NOMO-1 treated with dmso at 0.1 percent for 144 hours (cell line): ENCODE measurements around the gene RIN3.

Experiments used
- DNase-seq: peaks from one replicate; lab custom pipeline; 2025; ENCODE audit not compliant: unreplicated experiment; lab: John Stamatoyannopoulos, UW

The RIN3 gene

DNA sequence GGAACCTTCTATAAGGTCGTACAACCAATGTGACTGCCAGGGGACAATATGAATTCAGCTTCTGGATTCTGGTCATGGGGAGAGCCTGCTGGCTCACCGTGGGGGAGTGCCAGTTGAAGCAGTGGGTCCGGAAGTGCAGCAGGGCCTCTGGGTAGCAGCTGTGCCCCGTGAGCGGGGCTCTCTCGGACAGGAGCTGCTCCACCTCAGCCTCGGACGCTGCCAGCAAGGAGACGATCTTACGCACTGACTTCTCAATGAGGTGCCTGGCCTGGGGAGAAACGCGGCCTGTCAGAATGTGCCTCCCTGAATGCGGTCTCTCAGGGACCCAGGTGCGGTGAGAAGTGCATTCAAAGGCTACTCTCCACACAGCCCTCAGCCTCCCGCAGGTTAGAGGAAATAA lies 192.8 kb downstream of the RIN3 start:
- DNase-seq, result no peak

DNA sequence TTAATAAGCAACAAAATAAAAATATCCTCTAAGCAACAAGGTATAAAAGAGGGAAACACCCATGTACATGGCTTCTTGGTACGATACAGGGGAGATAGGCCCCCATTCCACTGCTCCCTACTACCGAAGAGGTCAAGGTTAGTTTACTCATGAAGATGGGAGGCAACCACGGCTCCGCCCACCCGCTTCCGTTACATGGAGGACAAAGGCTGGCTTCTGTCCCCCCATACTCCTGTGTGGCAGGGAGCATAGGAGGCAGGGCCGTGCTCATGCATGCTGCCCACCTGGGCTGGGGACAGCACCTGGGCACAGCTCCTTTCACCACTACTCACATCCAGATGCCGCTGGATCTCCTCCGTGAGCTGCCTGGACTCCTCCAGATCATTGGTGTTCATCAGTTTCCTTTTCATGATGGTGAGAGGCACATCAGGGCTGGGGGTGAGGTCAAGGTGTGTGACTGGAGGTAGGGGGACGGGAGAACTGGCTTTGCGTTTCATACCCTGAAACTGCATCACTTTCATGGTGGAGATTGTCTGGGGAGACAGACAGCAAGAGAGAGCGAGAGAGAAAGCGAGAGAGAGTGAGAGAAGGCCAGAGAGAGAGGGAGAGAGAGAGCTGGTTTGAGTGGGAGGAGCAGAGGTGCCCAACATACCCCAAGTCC lies 195.9 kb downstream of the RIN3 start:
- DNase-seq, result no peak

DNA sequence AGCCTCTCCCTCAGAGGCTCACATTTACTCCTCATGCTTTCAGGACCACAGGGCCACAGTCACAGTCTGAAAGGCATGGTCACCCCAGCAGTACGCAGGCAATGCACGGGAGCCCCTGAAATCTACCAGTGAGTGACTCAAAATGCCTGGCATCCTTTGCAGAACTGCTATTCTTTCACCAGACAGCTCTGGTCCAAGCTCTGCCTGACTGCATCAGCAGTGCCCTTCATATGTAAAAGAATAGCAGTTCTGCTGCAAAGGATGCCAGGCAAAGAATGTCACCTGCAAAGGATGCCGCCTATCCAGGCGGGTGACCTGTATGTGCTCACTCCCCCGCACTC lies 196.4 kb downstream of the RIN3 start:
- no peak for DNase-seq

DNA sequence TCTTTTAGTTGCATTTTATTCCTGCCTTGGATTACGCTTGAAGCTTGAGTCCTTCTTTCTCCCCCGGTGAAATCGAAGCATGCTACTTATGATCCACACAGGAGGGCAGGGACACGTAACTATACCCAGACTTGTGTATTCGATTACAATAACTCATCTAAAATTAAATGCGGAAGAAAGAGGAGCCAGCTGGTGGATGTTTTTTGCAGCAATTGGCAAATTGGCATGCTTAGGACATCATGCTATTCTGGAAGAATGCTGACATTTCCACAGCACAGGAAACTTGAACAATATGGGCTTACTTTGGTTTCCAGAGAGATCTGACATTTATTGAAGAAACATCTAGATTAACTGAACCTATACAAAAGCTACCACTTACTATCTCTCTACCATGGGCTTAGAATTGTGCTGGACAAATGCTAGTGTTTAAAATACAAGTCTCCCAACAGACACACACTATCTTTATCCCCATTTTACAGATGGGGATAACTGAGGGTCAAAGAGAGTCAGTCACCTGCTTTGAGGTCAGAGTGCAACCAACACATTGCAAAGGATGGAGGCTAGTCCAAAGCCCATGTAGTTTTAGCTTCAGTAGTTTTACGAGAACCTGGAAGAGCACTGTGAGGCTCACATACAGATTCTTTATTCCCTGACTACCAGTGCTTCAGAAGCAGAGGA lies 198.5 kb downstream of the RIN3 start:
- no peak for DNase-seq

DNA sequence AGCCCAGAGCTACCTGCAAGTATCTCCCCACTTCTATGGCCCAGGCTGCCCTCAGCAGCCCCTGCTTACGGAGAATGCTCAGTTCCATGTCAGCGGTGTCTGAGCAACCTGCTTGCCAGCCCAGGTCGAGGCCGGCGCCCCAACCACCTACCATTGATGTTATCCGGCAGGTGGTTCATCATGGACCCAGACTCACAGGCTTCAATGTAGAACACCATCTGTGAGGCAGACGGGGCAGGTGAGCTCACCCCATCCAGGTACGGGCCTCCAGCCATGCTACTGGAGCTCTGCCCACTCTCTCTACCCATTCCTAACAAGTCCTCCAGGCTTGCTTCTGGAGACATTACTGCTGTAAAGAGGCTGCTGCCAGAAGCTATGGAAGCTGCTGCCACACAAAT lies 199.1 kb downstream of the RIN3 start:
- no peak for DNase-seq

DNA sequence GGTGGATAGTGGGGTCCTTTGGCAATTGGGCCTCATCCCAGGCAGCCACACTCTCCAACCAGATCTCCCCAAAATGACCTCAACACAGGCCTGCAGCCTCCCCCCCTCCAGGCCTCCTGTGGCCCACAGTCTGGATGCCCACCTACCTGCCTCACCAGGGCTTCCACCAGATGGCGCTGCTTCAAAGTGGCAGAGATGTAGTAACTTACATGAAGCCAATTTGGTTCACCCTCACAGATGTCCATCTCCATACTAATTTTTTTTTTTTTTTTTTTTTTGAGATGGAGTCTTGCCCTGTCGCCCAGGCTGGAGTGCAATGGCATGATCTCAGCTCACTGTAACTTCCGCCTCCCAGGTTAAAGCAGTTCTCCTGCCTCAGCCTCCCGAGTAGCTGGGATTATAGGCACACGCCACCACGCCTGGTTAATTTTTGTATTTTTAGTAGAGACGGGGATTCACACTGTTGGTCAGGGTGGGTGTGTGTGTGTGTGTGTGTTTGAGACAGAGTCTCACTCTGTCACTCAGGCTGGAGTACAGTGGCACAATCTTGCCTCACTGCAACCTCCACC lies 201.2 kb downstream of the RIN3 start:
- DNase-seq, result peak; percentile 11

DNA sequence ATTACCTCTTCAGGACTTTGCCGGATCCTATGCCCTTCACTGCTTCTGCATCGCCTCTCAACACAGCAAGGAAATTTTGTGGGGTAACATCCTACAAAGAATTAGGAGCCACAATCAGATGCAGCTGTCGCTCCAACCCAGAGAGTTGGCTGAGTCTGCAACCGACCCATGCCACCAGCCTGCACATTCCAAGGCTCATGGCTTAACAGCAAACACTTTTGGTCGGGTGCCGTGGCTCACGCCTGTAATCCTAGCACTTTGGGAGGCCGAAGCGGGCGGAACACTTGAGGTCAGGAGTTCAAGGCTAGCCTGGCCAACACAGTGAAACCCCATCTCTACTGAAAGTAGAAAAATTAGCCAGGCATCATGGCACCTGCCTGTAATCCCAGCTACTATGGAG lies 202.6 kb downstream of the RIN3 start:
- DNase-seq, result no peak

DNA sequence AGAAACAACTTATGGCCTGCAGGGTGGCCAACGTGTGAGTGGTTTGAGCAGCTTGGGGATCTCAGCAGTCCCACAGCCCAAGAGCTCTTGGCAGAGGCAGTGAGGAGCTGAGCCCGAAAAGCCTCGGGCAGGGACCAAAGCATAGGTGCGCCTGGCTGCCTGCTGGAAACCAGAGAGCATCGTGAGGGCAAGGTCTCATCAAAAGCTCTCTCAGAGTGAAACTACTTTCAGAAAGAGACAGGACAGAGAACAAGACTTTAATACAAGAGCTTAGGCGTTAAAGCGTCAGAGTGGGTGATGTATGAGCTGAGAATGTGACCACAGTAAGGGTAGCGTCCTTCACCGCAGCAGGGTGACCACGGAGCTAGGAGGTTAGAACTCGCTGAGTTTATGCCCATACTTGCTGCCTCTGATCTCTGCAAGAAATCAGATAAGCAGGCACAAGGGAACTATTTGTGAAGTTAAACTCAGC lies 204.0 kb downstream of the RIN3 start:
- no peak for DNase-seq

DNA sequence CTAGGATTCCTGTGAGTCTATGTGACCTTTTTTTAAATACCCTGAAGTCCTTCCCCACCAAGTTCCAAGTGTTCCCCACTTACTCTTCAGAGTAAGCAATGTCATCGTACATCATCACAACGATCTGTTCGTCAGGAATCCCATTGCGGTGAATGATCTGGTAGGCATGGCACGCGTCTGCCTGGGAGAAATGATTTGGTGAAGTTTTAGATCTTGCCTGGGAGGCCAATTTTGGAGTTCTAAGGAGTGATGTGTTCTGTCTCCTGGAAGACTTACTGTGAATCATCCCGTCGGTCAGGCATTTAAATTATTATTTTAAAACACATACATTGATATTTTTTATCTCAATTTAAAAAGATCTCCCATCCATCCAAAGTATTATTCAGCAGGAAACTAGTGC lies 205.1 kb downstream of the RIN3 start:
- DNase-seq, result no peak

DNA sequence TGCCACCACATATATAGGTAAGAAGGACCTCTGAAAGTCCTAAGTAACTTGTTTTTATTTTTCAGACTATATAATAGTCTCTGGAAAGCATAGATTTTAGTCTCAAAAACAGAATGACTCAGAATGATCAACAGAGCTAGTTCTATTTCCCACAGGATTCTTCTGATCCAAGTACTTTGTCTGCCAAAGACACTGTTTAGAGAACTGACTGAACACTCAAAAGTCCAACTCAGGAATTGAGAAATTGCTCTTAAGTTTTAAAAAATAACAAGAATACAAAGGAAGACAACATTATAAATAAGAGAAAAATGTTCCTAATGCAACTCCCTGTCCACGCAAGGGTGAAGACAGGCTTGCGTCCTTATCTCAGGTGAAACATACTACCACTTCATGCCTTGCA lies 205.8 kb downstream of the RIN3 start:
- no peak for DNase-seq

DNA sequence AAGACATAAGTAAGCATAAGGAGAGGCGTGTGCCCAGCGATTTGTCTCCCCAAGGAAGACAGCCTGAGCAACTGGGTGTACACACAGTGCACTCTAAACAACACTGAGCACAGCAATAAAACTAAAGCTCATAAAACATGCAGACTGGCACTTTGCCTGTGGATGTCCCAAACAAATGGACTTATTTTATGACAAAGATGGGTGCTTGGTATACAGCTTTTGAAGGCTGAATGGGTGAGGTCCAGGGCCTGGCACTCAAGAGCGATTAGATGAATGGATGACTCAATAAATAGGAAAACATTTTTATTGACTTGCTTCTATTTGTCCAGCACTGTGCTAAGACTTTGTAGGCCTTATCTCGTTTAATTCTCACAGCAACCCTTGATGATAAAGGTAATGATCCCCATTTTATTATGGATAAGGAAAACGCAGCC lies 206.3 kb downstream of the RIN3 start:
- no peak for DNase-seq

DNA sequence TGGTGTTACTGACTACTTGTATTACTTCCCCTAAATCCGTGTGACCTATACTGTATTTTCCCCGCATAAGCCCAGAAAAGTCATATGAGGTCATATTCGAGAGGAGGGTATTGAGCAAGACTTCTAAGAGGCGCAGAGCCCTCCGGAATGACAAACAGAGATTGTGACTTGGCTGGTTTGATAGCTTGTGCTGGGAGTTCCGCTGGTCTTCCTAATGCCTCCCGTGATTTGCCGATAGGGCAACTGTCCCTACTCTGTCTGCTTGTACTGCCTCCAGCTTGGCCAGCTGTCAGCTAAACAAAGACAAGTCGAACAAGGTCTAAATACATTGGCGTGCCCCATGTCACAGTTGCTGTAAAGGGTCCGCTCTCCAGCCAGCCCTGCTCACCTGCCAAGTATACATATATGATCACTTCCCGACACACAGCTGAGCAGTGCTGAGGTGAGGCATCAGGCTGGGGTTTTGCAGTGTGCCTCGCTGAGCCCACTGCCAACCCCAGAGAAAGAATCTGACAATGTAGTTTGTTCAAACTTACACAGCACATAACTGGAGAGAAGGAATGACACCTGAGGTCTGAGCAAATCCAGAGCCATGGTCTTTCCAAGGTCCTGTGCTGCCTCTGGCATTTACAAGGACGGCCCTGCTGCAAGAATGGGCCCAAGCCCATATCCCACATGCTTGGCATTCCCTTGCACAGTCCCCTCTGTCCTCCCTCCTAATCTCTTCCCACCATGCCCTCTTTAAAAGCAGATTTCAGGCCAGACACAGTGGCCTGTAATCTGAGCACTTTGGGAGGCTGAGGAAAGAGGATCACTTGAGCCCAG lies 211.1 kb downstream of the RIN3 start:
- peak; percentile 69 for DNase-seq

DNA sequence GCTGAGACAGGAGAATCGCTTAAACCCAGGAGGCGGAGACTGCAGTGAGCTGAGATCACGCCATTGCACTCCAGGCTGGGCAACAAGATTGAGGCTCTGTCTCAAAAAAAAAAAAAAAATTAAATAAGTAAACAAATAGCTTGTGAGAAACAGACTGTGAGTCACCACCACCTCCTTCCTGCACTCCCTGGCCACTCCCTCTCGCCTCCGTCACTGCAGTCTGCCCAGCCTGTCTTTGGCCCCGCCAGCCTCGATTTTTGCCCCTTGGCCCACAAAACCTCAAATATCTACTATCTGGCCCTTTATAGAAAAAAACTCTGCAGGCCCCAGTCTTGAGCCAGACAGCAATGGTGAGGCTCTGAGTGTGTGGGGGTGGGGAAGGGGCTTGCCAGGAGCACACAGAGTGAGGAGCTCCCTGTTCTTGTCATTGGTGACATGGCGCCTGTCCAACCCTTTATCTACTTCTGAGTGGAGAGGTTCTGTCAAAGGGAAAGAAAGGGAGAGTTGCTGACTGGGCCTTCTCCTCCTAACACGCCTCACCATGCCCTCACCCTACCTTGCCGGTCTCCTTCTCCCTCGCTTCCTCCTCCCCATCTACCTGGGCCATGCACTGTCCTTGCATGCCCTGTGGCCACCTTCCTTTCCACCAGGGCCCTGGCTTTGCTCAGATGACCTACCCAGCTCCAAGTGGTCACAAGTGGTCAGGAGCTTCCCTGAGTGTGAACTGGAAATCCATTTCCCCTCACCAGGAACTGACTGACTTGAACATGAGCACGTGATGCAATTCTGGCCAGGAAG lies 212.8 kb downstream of the RIN3 start:
- peak; percentile 35 for DNase-seq

DNA sequence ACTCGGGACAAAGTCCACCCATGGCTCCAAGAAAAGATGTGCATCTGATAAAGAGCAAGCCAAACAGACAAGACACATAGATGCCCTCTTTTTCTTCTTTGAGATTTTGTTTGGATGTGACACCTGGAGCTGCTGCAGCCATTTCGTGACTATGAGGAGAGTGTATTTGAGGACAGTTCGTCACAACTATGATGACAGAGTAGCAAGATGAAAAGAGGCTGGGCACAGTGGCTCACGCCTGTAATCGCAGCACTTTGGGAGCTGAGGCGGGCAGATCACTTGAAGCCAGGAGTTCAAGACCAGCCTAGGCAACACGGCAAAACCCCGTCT lies 213.3 kb downstream of the RIN3 start:
- no peak for DNase-seq

DNA sequence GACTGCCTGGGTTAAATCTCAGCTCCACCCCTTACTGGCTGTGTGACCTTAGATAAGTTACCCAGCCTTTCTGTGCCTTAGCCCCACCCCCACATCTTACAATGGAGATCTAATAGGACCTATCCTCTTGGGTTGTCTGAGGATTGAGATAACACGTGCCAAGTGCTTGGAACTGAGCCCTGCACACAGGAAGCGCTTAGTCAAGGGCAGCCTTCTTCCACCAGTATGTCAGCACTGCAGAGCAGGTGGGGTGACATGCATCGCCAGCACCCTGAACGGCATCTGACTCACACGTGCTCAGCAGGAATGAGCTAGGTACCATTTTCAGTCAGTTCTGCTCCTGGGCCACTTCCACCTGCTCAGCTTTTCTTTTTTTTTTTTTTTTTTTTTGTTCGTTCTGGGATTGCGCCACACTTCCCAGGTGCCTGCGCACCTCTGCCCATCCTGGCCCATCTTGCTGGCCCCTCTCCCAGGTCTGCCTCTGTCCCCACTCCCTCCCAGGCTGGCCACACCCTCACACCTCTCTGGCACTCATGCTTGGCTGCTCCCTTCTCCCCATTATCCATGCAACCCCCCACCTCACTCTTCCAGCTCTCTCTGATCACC lies 215.3 kb downstream of the RIN3 start:
- no peak for DNase-seq

DNA sequence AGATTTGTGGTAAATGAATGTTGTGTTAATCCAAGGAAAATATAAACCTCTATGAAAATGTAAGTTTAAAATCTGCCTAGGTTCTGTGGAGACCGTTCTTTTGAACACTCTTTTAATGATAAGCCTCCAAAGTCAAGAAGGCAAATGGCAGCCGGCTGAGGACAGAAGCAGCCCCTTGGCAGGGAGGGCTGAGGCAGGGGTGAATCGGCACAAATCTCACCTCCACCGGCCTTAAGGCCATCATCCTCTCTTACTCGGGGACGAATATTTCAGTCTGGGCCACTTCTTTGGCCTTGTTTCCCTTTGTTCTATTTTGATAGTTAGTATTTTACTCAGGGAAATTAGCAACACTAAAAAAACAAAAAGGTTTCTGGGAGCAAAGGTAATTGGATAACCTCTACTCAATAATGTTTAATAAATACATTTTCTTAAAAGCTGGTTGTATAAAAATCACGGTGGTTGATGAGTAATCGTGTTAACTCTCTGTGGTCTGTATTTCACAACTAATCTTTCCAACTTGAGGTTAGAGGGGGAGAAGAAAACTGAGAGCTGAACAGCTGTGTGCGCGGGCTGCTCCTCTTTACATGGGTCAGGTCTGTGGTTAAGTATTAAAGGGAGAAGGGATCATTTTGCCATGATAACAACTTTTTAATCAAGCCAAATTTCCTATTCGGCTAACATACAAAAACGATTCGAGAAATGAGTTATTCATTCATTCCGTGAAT lies 216.2 kb downstream of the RIN3 start:
- DNase-seq, result peak; percentile 60

DNA sequence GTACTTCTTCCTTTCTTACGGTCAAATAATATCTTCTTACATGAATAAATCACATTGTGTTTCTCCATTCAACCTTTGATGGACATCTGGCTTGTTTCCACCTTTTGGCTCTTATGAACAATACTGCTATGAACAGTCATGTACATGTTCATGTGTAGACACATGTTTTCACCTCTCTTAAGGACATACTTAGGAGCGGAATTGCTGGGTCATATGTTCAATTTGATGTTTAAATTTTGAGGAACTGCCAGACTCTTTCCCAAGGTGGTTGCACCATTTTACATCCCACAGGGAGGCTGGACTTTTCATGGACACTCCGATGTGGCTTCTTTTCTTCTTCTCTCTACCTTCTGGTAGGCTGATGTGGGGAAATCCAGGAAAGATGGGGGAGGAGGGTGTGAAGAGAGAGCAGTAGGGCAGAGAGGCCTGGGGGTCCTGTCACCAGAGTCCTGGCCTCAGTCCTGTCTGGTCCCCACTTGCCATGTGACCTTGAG lies 218.1 kb downstream of the RIN3 start:
- no peak for DNase-seq

DNA sequence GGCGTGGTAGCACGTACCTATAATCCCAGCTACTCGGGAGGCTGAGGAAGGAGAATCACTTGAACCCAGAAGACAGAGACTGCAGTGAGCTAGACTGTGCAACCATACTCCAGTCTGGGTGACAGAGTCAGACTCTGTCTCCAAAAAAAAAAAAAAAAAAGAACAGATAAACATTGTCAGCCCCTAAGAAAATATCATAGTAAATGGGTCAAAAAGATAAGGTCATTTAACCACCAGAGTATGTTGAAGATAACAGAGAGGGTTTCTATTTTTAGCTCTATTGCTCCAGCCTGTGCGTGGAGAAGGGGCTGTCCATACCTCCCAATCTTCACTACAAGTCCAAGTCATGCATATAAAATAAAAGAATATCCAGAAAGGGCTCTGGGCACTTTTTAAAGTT lies 219.4 kb downstream of the RIN3 start:
- DNase-seq, result no peak

DNA sequence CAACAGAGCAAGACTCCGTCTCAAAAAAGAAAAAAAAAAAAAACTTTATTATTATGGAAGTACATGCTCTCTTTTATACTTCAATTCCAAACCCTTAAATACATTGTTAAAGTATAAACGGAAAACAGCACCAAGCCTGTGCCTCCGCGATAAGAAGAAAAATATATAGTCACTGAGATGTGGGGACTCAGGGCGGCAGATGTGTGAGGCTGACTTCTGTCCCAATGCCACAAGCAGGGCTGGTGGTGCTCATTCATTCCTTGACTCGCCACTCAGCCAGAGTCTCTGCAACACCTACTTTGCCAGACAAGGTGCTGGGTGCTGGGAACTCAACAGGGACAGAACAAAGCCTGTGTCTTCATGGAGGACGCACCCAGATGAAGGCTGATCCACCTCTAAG lies 221.0 kb downstream of the RIN3 start:
- DNase-seq, result no peak

DNA sequence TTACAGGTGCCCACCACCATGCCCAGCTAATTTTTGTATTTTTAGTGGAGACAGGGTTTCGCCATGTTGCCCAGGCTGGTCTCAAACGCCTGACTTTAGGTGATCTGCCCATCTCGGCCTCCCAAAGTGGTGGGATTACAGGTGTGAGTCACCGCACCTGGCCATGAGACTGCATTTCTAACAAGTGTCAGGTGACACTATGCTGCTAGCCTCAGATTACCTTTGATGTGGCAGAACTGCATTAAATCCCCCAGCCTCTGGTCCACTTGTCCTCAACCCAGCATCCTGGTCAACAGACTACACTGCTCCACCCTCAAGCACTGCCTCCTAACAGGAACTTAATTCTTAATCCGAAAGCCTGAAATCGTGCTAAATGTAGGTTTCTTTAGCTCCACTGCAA lies 221.8 kb downstream of the RIN3 start:
- DNase-seq, result no peak
